Prostate gland (tissue), 2 donors: ENCODE measurements around the gene SF3A1. TPM values are rescaled to one million over a fixed set of nuclear protein-coding genes. Genes with fewer than 3 reads are reported as not detected.

Experiments used
- DNase-seq: peaks from one replicate; pipeline ENCODE4 v3.0.0-alpha.2; 2019; ENCODE audit warnings: low spot score
- H3K27ac ChIP-seq, 2 donors: fragments of 200-600 bp; sonication (generic); 2 replicates each; pipeline ENCODE4 v1.5.1; 2017 to 2019
- H3K27me3 ChIP-seq: fragments of 200-600 bp; sonication (generic); replicated peaks from 2 replicates; pipeline ENCODE4 v1.5.1; 2019; ENCODE audit not compliant: insufficient read depth
- H3K36me3 ChIP-seq, 2 donors: fragments of 200-600 bp; sonication (generic); 1 replicate in 1 of 2; 2 replicates in 1 of 2; pipeline versions ENCODE4 v1.5.1 to v1.8.1; 2017 to 2019
- H3K4me1 ChIP-seq: fragments of 200-600 bp; sonication (generic); replicated peaks from 2 replicates; pipeline ENCODE4 v1.5.1; 2019
- H3K4me3 ChIP-seq, 2 donors: fragments of 200-600 bp; sonication (generic); 2 replicates each; pipeline ENCODE4 v1.5.1; 2017 to 2019
- H3K9me3 ChIP-seq: fragments of 200-600 bp; sonication (generic); 2 replicates; pipeline ENCODE4 v1.5.1; 2017
- CTCF ChIP-seq, 4 experiments: fragments of 200-600 bp in 2 of 4; fragments of 450-650 bp in 2 of 4; sonication (generic) in 2 of 4; IDR thresholded peaks; 1 replicate in 3 of 4; 2 replicates in 1 of 4; pipeline ENCODE4 v1.5.1; 2016 to 2019; ENCODE audit warnings: antibody characterized with exemption in 4 of 4, mild to moderate bottlenecking in 2 of 4, moderate library complexity in 2 of 4
- POLR2A ChIP-seq: fragments of 450-650 bp; IDR thresholded peaks from one replicate; pipeline ENCODE4 v1.6.1; 2016; ENCODE audit warnings: antibody characterized with exemption, mild to moderate bottlenecking
- POLR2AphosphoS5 ChIP-seq: sonication (generic); formaldehyde crosslinking; IDR thresholded peaks from one replicate; pipeline ENCODE4 v1.6.1; 2017; ENCODE audit warnings: antibody characterized with exemption
- WGBS: methylation state at CpG from one replicate; pipeline ENCODE4 v1.1.5; 2018; 5-methylcytosine and 5-hydroxymethylcytosine counted together
- intact Hi-C: fragments of 100-400 bp; cut with DNase I; formaldehyde crosslinking; loops from one replicate; pipeline ENCODE4 v1.14.2; 2022
- total RNA-seq, 2 donors: library from RNA; depleted of rRNA; stranded (reverse); fragments of >200 nt; gene quantifications; one replicate each; pipeline ENCODE4 v1.1.0, GENCODE V29; 2016

The SF3A1 gene
- total RNA-seq, 2 donors from 2014 or later = 108 to 134 TPM

DNA sequence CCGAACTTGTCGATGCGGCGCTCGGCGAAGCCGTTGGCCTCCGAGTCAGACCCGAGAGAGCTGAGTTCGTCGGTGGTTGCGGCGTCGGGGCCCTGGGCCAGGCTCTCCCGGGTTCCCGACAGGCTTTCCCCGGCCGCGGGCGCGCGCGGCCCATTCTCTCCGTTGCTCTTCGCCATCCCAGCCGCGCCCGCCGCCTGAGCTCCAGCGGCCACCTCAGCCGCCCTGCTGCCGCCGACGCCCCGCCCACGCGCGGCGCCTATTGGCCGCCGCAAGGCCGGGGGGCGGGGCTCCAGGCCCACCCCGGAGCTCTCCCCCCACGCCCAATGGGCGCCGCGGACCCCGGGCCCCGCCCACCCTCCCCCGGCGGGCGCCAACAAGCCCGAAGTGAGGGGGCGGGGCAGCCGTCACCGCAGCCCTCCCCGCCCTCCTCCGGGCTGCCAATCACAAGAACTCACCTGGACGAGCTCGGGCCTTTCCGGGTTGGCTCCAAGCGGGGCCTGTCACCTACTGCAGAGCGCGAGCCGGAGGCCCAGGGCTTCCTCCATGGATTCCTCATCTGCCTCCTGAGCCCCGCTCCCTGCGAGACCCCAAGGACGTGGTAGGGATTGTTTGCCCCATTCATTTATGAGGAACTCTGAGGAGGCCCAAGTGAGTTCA is 29.9 kb downstream of the SF3A1 start, which contains the start of gene TBC1D10A:
TSS of gene TBC1D10A (minus strand) at position 236 of the 657 bp plus-strand sequence. CDS start at position 176, 60 bp downstream.
- intact Hi-C loops = loop anchor here (2.0 kb wide), 1 partner anchor 38 kb away; the partner anchor contains the start of gene CASTOR1
- under 1% methylated on average over 47 of the region's 69 CpGs for WGBS
- peak; percentile 97 for TF ChIP-seq POLR2A
- TF ChIP-seq CTCF (IDR thresholded peaks at IDR 0.05) = peak in 1 of 4 experiments; percentile 16
- peak; percentile 84 for TF ChIP-seq POLR2AphosphoS5
- DNase-seq = peak; percentile 96
- Histone ChIP-seq H3K4me3 (peak within 1 kb of the TSS; percentile 86 to 98), H3K27me3 (no peaks in the 10 kb centered on the region), H3K36me3 (no peaks in the 10 kb centered on the region), H3K9me3 (no peaks in the 10 kb centered on the region), H3K4me1 (peaks cover 5% of the 10 kb centered on the region), H3K27ac (peak within 1 kb of the TSS; percentile 92 to 94)

DNA sequence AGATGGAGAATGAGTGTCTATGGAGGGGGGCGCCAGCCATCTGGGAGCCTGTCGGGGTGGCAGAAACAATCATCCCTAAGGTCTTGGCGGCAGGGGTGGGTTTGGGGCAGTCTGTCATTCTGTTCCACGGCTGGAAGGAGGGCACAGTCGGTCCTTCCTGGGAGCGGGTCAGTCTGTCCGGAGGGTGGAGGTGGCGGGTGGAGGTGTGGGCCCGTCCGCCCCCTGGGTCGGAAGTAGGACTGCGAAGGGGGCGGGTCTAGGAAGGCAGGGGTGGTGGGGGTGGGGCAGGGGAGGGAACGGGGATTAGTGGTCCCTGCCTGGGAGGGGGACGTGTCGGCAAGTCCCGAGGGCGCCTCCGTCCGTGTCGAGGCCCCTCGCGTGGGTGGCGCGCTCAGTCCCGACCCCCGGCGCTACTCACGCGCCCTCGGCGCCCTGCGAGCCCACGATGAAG is 30.4 kb downstream of the SF3A1 start:
- no peaks in the 10 kb centered on the region for H3K36me3 ChIP-seq
- DNase-seq = peak; percentile 42
- peaks cover 10% of the 10 kb centered on the region for H3K4me1 ChIP-seq
- under 1% methylated on average over 21 of the region's 34 CpGs for WGBS
- no peaks in the 10 kb centered on the region for H3K27me3 ChIP-seq
- intact Hi-C loops = loop anchor here (2.0 kb wide), 1 partner anchor 37 kb away; the partner anchor contains the start of gene CASTOR1
- H3K4me3 ChIP-seq = peak overlapping the region; percentile 86 to 98
- TF ChIP-seq POLR2A (no peak), POLR2AphosphoS5 (no peak), CTCF (IDR thresholded peaks at IDR 0.05) (no peak)
- H3K27ac ChIP-seq = peak overlapping the region; percentile 92 to 94
- no peaks in the 10 kb centered on the region for H3K9me3 ChIP-seq

DNA sequence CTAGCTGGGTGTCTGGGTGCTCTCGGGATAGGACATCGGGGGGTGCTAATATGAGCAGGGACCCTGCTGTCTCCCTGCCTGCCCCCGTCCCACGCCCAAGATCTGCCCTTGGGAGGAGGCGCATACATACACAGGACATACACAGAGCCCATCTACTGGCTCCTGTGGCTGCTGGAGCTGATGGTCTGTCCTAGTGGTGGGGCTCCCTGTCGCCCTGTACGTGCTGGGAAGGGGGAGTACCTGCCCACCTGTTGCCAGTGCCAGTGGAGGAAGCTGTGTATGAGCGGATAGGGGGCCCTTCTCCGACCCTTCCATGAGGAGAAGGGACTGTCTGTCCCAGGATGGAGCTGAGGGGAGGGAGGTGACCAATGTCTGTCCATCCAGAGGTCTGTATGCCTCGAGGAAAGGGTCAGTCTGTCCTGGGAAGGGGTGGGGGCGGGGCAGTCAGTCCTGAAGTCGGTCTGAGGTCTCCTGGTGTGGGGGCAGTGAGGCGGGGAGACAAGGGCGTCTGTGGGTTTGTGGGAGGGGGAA is 30.9 kb downstream of the SF3A1 start:
- H3K27me3 ChIP-seq = no peaks in the 10 kb centered on the region
- H3K9me3 ChIP-seq = no peaks in the 10 kb centered on the region
- H3K4me3 ChIP-seq = peak overlapping the region; percentile 86 to 98
- TF ChIP-seq CTCF (IDR thresholded peaks at IDR 0.05) (no peak), POLR2A (no peak), POLR2AphosphoS5 (no peak)
- no peak for DNase-seq
- WGBS = 26% methylated on average over 14 of the region's 14 CpGs
- H3K36me3 ChIP-seq = no peaks in the 10 kb centered on the region
- intact Hi-C loops = loop anchor here (2.0 kb wide), 1 partner anchor 37 kb away; the partner anchor contains the start of gene CASTOR1
- H3K27ac ChIP-seq = peak overlapping the region; percentile 92 to 94
- H3K4me1 ChIP-seq = peaks cover 14% of the 10 kb centered on the region

GRCh38 chr22:30325065-30325720 is 31.5 kb downstream of the SF3A1 start:
- H3K4me1 ChIP-seq = peaks cover 18% of the 10 kb centered on the region
- H3K9me3 ChIP-seq = no peaks in the 10 kb centered on the region
- intact Hi-C loops = no loop called here
- peak; percentile 76 for DNase-seq
- WGBS = 37% methylated on average over 5 of the region's 5 CpGs
- H3K4me3 ChIP-seq = peak overlapping the region; percentile 86 to 98
- H3K36me3 ChIP-seq = no peaks in the 10 kb centered on the region
- no peak for TF ChIP-seq CTCF (IDR thresholded peaks at IDR 0.05)
- peak; percentile 78 for TF ChIP-seq POLR2AphosphoS5
- TF ChIP-seq POLR2A = peak; percentile 38
- peak overlapping the region; percentile 92 to 94 for H3K27ac ChIP-seq
- H3K27me3 ChIP-seq = no peaks in the 10 kb centered on the region
